GM10266 (cell line): ENCODE data around the gene G6PC1.
"Not testable (repeated sequence)": the region's sequence is repeated elsewhere in the genome, so short reads cannot be mapped to it uniquely, and the experiment has no call there.

Source experiments
- DNase-seq: peaks from one replicate; pipeline ENCODE4 v3.0.0; 2012; ENCODE audit errors: extremely low spot score
- CTCF ChIP-seq: IDR thresholded peaks from 2 replicates; pipeline ENCODE4 v1.5.1; 2012; ENCODE audit warnings: mild to moderate bottlenecking, low read depth; ENCODE audit not compliant: control insufficient read depth, insufficient read depth; ENCODE audit errors: missing control alignments

Gene G6PC1

DNA sequence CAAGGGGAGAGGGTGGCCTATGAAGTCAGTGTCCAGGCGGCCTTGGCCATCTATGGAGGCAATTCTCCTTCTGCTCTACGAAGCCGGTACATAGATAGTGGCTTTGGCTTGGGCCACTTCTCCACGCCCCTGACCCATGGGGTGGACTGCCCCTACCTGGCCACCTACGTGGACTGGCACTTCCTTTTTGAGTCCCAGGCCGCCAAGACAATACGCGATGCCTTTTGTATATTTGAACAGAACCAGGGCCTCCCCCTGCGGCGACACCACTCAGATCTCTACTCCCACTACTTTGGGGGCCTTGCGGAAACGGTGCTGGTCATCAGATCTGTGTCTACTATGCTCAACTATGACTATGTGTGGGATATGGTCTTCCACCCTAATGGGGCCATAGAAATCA lies 32.3 kb upstream of the G6PC1 start:
- no peak for TF ChIP-seq CTCF

DNA sequence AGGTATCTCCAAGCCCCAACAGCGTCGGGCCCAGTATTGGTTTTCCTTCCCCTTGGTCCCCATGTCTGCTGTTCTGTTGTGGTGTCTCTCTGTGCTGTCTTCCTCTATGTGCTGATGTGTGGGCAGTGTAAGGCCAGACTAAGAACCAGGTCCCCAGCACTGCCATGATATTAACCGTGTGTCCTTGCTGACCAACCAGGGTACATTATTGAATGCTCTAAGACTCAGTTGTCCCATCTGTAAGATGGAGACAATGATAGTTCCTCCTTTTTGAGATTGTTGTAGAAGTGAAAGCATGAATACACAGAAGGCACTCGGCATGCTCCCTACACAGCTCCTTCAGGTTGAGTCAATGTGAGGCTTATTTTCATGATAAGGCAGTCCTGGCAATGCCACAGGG lies 29.0 kb upstream of the G6PC1 start:
- no peak for DNase-seq
- TF ChIP-seq CTCF = no peak

More for the DNA sequence above, 32.3 kb upstream of the G6PC1 start:
- no peak for DNase-seq

DNA sequence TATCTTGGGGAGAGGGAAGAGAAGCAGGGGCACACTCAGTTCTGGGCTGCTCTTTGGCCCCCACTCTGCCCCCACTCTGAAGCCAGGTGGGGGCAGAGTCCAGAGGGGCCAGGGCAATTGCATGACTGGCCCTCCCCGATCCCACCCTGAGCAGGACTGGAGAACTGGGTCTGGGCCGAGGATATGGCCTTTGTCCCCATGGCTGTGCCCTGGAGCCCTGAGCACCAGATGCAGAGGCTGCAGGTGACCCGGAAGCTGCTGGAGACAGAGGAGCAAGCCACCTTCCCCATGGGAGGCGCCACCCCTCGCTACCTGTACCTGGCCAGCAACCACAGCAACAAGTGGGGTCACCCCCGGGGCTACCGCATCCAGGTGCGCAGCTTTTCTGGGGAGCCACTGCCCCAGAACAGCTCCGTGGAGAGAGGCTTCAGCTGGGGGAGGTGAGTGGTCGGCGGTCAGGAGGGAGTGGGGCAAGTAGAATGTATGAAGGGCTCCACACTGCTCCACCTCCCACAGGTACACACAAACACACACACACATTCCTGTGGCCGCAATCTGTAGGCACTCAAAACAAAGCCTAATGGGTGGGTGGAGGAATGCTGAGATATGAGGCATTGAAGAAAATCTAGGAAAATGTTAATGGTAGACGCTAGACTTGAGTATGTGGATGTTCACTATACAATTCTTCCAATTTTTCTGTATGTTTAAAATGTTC lies 28.2 kb upstream of the G6PC1 start:
- TF ChIP-seq CTCF = no peak
- DNase-seq = no peak

- DNase-seq = no peak
- TF ChIP-seq CTCF = no peak
Observed at GRCh38 chr17:42873315-42873714, 27.3 kb upstream of the G6PC1 start.

DNA sequence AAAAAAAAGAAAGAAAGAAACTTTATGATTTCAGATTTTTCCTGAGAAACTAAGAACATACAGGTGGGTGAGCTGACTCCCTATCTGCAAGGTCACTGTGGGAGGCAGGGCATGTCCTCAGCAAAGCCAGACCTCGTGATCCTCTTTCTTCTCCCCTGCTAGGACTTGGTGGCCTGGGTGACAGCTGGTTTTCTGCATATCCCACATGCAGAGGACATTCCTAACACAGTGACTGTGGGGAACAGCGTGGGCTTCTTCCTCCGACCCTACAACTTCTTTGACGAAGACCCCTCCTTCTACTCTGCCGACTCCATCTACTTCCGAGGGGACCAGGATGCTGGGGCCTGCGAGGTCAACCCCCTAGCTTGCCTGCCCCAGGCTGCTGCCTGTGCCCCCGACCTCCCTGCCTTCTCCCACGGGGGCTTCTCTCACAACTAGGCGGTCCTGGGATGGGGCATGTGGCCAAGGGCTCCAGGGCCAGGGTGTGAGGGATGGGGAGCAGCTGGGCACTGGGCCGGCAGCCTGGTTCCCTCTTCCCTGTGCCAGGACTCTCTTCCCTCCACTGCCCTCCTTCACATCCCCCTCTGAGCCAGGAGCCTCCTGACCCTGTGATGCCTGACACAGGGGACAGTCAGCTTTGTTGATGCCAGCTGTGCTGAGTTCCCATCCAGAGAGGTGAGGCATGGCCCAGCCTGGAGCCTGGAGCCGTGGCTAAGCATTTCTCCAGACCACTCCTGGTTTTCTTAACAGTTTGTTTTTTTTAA lies 26.5 kb upstream of the G6PC1 start:
- DNase-seq = not testable (repeated sequence)

- no peak for DNase-seq
- no peak for TF ChIP-seq CTCF
Observed at GRCh38 chr17:42877037-42877436, 23.6 kb upstream of the G6PC1 start.

DNA sequence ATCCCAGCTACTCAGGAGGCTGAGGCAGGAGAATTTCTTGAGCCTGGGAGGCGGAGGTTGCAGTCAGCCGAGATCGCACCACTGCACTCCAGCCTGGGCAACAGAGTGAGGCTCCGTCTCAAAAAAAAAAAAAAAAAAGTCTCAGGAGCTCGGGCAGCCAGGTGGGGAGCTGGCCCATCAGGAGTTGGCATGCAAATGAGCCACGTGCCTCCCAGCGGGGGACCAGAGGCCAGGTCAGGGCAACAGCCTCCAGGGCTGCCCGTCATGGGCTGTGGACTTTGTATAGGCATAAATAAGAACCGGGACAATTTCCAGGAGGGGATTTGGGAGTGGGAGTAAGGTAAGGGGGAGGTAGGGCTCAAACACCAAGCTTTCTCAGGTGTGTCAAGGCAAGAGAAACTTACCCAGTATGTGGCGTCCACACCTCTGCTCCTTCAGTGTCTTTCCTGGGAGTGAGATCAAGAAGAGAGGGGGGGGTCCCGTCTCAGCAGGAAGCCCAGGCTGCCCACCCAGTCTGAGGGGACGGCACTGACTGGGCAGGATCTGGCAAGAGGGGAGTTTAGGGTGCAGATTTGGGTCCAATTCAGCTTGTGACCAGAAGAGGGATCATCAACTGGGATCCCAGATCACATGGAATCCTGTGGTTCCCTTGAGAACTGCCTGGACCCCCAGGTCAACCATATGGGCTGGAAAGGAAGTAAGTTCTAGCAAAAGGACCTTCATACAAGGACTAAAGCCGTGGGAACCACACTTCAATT lies 22.3 kb upstream of the G6PC1 start:
- TF ChIP-seq CTCF = no peak
- DNase-seq = no peak
